Measurements from ENCODE around the gene PRKRIP1.
"Not testable (repeated sequence)": the region's sequence is repeated elsewhere in the genome, so short reads cannot be mapped to it uniquely, and the experiment has no call there.

The PRKRIP1 gene

GRCh38 chr7:102363549-102364393, 32.4 kb upstream of the PRKRIP1 start:
- H3K4me3 ChIP-seq (ENCODE audit: low read length in 2 of 2), result peak overlapping the region; percentile 61 to 86
- H3K4ac ChIP-seq (ENCODE audit: low read length); H4K91ac ChIP-seq (ENCODE audit: low read depth, low read length, poor library complexity); H4K8ac ChIP-seq (ENCODE audit: low read depth, low read length); H3K4me1 ChIP-seq (ENCODE audit: control insufficient read depth in 2 of 2, insufficient read depth in 1 of 2, low read depth in 1 of 2, low read length in 2 of 2); H2BK120ac ChIP-seq (ENCODE audit: low read depth, low read length); H2AK5ac ChIP-seq (ENCODE audit: low read depth, low read length); H2BK15ac ChIP-seq (ENCODE audit: low read length); H3K27me3 ChIP-seq (ENCODE audit: control insufficient read depth in 3 of 3, insufficient read depth in 3 of 3, low read depth in 1 of 3, low read length in 3 of 3); H3K9me3 ChIP-seq (replicated peaks in 1 of 2; ENCODE audit: control insufficient read depth in 2 of 2, insufficient read depth in 1 of 2, low read depth in 1 of 2, low read length in 2 of 2); H3K36me3 ChIP-seq (replicated peaks in 1 of 2; ENCODE audit: control insufficient read depth in 2 of 2, insufficient read depth in 2 of 2, low read length in 2 of 2); H2BK12ac ChIP-seq (ENCODE audit: low read length); H2BK5ac ChIP-seq (ENCODE audit: low read length); H3K23ac ChIP-seq (ENCODE audit: low read depth, low read length, poor library complexity); H3K79me1 ChIP-seq (ENCODE audit: low read depth, low read length): not testable (repeated sequence)
- WGBS, 2 donors (ENCODE audit: extremely low coverage in 2 of 2, insufficient read length in 2 of 2, insufficient replicate concordance in 1 of 2), result no CpG with 5 or more reads among the region's 76 CpGs
- H3K4me2 ChIP-seq (ENCODE audit: insufficient read depth, low read length, poor library complexity, severe bottlenecking), result peak overlapping the region; percentile 54
- peak overlapping the region; percentile 83 for H3K18ac ChIP-seq (ENCODE audit: low read length)
- H3K14ac ChIP-seq (ENCODE audit: low read length), result peak overlapping the region; percentile 21
- peak overlapping the region; percentile 43 for H3K27ac ChIP-seq (replicated peaks; ENCODE audit: low read length)
- peak; percentile 93 for DNase-seq (ENCODE audit: low spot score)
- H3K9ac ChIP-seq (ENCODE audit: low read depth, low read length, poor library complexity), result peak overlapping the region; percentile 86
- peak overlapping the region; percentile 81 for H2AFZ ChIP-seq (ENCODE audit: low read length)

GRCh38 chr7:102364394-102364886, 31.7 kb upstream of the PRKRIP1 start:
- not testable (repeated sequence) for H3K79me1 ChIP-seq (ENCODE audit: low read depth, low read length); H3K4me1 ChIP-seq (ENCODE audit: control insufficient read depth in 2 of 2, insufficient read depth in 1 of 2, low read depth in 1 of 2, low read length in 2 of 2); H3K27ac ChIP-seq (replicated peaks; ENCODE audit: low read length); H3K27me3 ChIP-seq (ENCODE audit: control insufficient read depth in 3 of 3, insufficient read depth in 3 of 3, low read depth in 1 of 3, low read length in 3 of 3); H3K18ac ChIP-seq (ENCODE audit: low read length); H2BK5ac ChIP-seq (ENCODE audit: low read length); H2BK12ac ChIP-seq (ENCODE audit: low read length); H2BK15ac ChIP-seq (ENCODE audit: low read length); H4K91ac ChIP-seq (ENCODE audit: low read depth, low read length, poor library complexity); H3K36me3 ChIP-seq (replicated peaks in 1 of 2; ENCODE audit: control insufficient read depth in 2 of 2, insufficient read depth in 2 of 2, low read length in 2 of 2); H2BK120ac ChIP-seq (ENCODE audit: low read depth, low read length); H4K8ac ChIP-seq (ENCODE audit: low read depth, low read length); H2AK5ac ChIP-seq (ENCODE audit: low read depth, low read length); DNase-seq (ENCODE audit: low spot score); H3K9me3 ChIP-seq (replicated peaks in 1 of 2; ENCODE audit: control insufficient read depth in 2 of 2, insufficient read depth in 1 of 2, low read depth in 1 of 2, low read length in 2 of 2); H3K23ac ChIP-seq (ENCODE audit: low read depth, low read length, poor library complexity); H3K4ac ChIP-seq (ENCODE audit: low read length); H3K14ac ChIP-seq (ENCODE audit: low read length)
- Histone ChIP-seq H3K9ac (ENCODE audit: low read depth, low read length, poor library complexity) (peak overlapping the region; percentile 86), H3K4me2 (ENCODE audit: insufficient read depth, low read length, poor library complexity, severe bottlenecking) (peak overlapping the region; percentile 54), H2AFZ (ENCODE audit: low read length) (peak overlapping the region; percentile 81), H3K4me3 (ENCODE audit: low read length in 2 of 2) (peak overlapping the region; percentile 61 to 86)
- no CpG with 5 or more reads among the region's 20 CpGs for WGBS, 2 donors (ENCODE audit: extremely low coverage in 2 of 2, insufficient read length in 2 of 2, insufficient replicate concordance in 1 of 2)

- not testable (repeated sequence) for H2BK120ac ChIP-seq (ENCODE audit: low read depth, low read length); H3K27ac ChIP-seq (replicated peaks; ENCODE audit: low read length); H4K8ac ChIP-seq (ENCODE audit: low read depth, low read length); H3K27me3 ChIP-seq (ENCODE audit: control insufficient read depth in 3 of 3, insufficient read depth in 3 of 3, low read depth in 1 of 3, low read length in 3 of 3); H3K14ac ChIP-seq (ENCODE audit: low read length); H3K4me2 ChIP-seq (ENCODE audit: insufficient read depth, low read length, poor library complexity, severe bottlenecking); H3K9ac ChIP-seq (ENCODE audit: low read depth, low read length, poor library complexity); H2AK5ac ChIP-seq (ENCODE audit: low read depth, low read length); H4K91ac ChIP-seq (ENCODE audit: low read depth, low read length, poor library complexity); H3K36me3 ChIP-seq (replicated peaks in 1 of 2; ENCODE audit: control insufficient read depth in 2 of 2, insufficient read depth in 2 of 2, low read length in 2 of 2); H2BK15ac ChIP-seq (ENCODE audit: low read length); H3K4me3 ChIP-seq (ENCODE audit: low read length in 2 of 2); H3K79me1 ChIP-seq (ENCODE audit: low read depth, low read length); H2AFZ ChIP-seq (ENCODE audit: low read length); H3K18ac ChIP-seq (ENCODE audit: low read length); H2BK5ac ChIP-seq (ENCODE audit: low read length); H3K9me3 ChIP-seq (replicated peaks in 1 of 2; ENCODE audit: control insufficient read depth in 2 of 2, insufficient read depth in 1 of 2, low read depth in 1 of 2, low read length in 2 of 2); H3K23ac ChIP-seq (ENCODE audit: low read depth, low read length, poor library complexity); H2BK12ac ChIP-seq (ENCODE audit: low read length); H3K4me1 ChIP-seq (ENCODE audit: control insufficient read depth in 2 of 2, insufficient read depth in 1 of 2, low read depth in 1 of 2, low read length in 2 of 2); H3K4ac ChIP-seq (ENCODE audit: low read length); DNase-seq (ENCODE audit: low spot score)
- WGBS, 2 donors (ENCODE audit: extremely low coverage in 2 of 2, insufficient read length in 2 of 2, insufficient replicate concordance in 1 of 2), result no CpG with 5 or more reads among the region's 7 CpGs
These were observed 30.8 kb upstream of the PRKRIP1 start for GRCh38 chr7:102365390-102365789.

- H4K8ac ChIP-seq (ENCODE audit: low read depth, low read length); H2AK5ac ChIP-seq (ENCODE audit: low read depth, low read length); H3K27ac ChIP-seq (replicated peaks; ENCODE audit: low read length); H2BK12ac ChIP-seq (ENCODE audit: low read length); H3K4me3 ChIP-seq (ENCODE audit: low read length in 2 of 2); H3K27me3 ChIP-seq (ENCODE audit: control insufficient read depth in 3 of 3, insufficient read depth in 3 of 3, low read depth in 1 of 3, low read length in 3 of 3); H3K9me3 ChIP-seq (replicated peaks in 1 of 2; ENCODE audit: control insufficient read depth in 2 of 2, insufficient read depth in 1 of 2, low read depth in 1 of 2, low read length in 2 of 2); H2AFZ ChIP-seq (ENCODE audit: low read length); H3K23ac ChIP-seq (ENCODE audit: low read depth, low read length, poor library complexity); H2BK5ac ChIP-seq (ENCODE audit: low read length); H3K4ac ChIP-seq (ENCODE audit: low read length); H3K18ac ChIP-seq (ENCODE audit: low read length); H2BK120ac ChIP-seq (ENCODE audit: low read depth, low read length); H3K4me2 ChIP-seq (ENCODE audit: insufficient read depth, low read length, poor library complexity, severe bottlenecking); H3K79me1 ChIP-seq (ENCODE audit: low read depth, low read length); DNase-seq (ENCODE audit: low spot score); H3K14ac ChIP-seq (ENCODE audit: low read length); H3K9ac ChIP-seq (ENCODE audit: low read depth, low read length, poor library complexity); H2BK15ac ChIP-seq (ENCODE audit: low read length); H4K91ac ChIP-seq (ENCODE audit: low read depth, low read length, poor library complexity); H3K4me1 ChIP-seq (ENCODE audit: control insufficient read depth in 2 of 2, insufficient read depth in 1 of 2, low read depth in 1 of 2, low read length in 2 of 2): not testable (repeated sequence)
- peaks cover 0 to 15% of the 10 kb centered on the region in 2 donors for H3K36me3 ChIP-seq (replicated peaks in 1 of 2; ENCODE audit: control insufficient read depth in 2 of 2, insufficient read depth in 2 of 2, low read length in 2 of 2)
These were observed 26.1 kb upstream of the PRKRIP1 start for GRCh38 chr7:102370038-102370437.
